GM23338 (cell line): Measurements from ENCODE around the gene NCOA4. TPM values are rescaled to one million over a fixed set of nuclear protein-coding genes. Genes with fewer than 3 reads are reported as not detected.

Experiments used
- ATAC-seq: fragments of 200-7000 bp; cut with Tn5 transposase; 3 replicates; pipeline ENCODE4 v1.9.1; 2020
- DNase-seq: peaks from one replicate; pipeline ENCODE4 v3.0.0-alpha.2; 2015; ENCODE audit warnings: low spot score
- H2AFZ ChIP-seq: fragments of 200-600 bp; sonication (generic); 2 replicates; pipeline ENCODE4 v1.8.0; 2016; ENCODE audit warnings: antibody characterized with exemption, mild to moderate bottlenecking, moderate library complexity
- H3F3A ChIP-seq: fragments of 200-600 bp; sonication (generic); replicated peaks from 2 replicates; pipeline ENCODE4 v1.8.0; 2017; ENCODE audit warnings: antibody characterized with exemption, mixed run types, low read depth
- H3K27ac ChIP-seq: fragments of 200-600 bp; sonication (generic); 2 replicates; pipeline ENCODE4 v1.6.1; 2016; ENCODE audit warnings: low read depth
- H3K27me3 ChIP-seq: fragments of 200-600 bp; sonication (generic); 2 replicates; pipeline ENCODE4 v1.8.0; 2016; ENCODE audit warnings: mild to moderate bottlenecking, mixed run types, moderate library complexity; ENCODE audit not compliant: insufficient read depth
- H3K36me3 ChIP-seq: fragments of 200-600 bp; sonication (generic); 2 replicates; pipeline ENCODE4 v1.8.0; 2016; ENCODE audit warnings: mild to moderate bottlenecking; ENCODE audit not compliant: insufficient read depth
- H3K4me1 ChIP-seq: fragments of 200-600 bp; sonication (generic); 2 replicates; pipeline ENCODE4 v1.8.0; 2016; ENCODE audit warnings: mild to moderate bottlenecking, moderate library complexity; ENCODE audit not compliant: insufficient read depth
- H3K4me2 ChIP-seq: fragments of 200-600 bp; sonication (generic); 2 replicates; pipeline ENCODE4 v1.7.1; 2017; ENCODE audit warnings: mixed run types
- H3K4me3 ChIP-seq: fragments of 200-600 bp; sonication (generic); 2 replicates; pipeline ENCODE4 v1.6.1; 2016; ENCODE audit warnings: mixed run types
- H3K79me2 ChIP-seq: fragments of 200-600 bp; sonication (generic); replicated peaks from 2 replicates; pipeline ENCODE4 v1.8.0; 2017; ENCODE audit warnings: mild to moderate bottlenecking; ENCODE audit not compliant: insufficient read depth
- H3K9me2 ChIP-seq: fragments of 200-600 bp; sonication (generic); 2 replicates; pipeline ENCODE4 v1.8.0; 2017; ENCODE audit not compliant: insufficient read depth
- H4K20me1 ChIP-seq: fragments of 200-600 bp; sonication (generic); replicated peaks from 2 replicates; pipeline ENCODE4 v1.8.0; 2017; ENCODE audit warnings: mild to moderate bottlenecking; ENCODE audit not compliant: insufficient read depth
- H3K27ac Mint-ChIP-seq: 2 replicates; pipeline ENCODE4 v1.8.0; 2020; ENCODE audit warnings: inconsistent platforms, mild to moderate bottlenecking, moderate library complexity, mixed read lengths
- H3K27me3 Mint-ChIP-seq: 3 replicates; pipeline ENCODE4 v1.8.0; 2022; ENCODE audit warnings: low read depth, mild to moderate bottlenecking, moderate library complexity, mixed read lengths, inconsistent platforms; ENCODE audit not compliant: insufficient read depth, poor library complexity
- H3K36me3 Mint-ChIP-seq: 3 replicates; pipeline ENCODE4 v1.8.0; 2021; ENCODE audit warnings: low read depth, mild to moderate bottlenecking, inconsistent platforms, moderate library complexity, mixed read lengths
- H3K4me1 Mint-ChIP-seq: 3 replicates; pipeline ENCODE4 v1.8.0; 2020; ENCODE audit warnings: mild to moderate bottlenecking, inconsistent platforms, mixed read lengths
- H3K4me3 Mint-ChIP-seq: 3 replicates; pipeline ENCODE4 v1.8.0; 2021; ENCODE audit warnings: moderate library complexity, mild to moderate bottlenecking, inconsistent platforms, mixed read lengths
- H3K9me3 Mint-ChIP-seq: 3 replicates; pipeline ENCODE4 v1.8.0; 2020; ENCODE audit warnings: moderate library complexity, mild to moderate bottlenecking, inconsistent platforms, mixed read lengths
- EZH2 ChIP-seq: fragments of 200-600 bp; sonication (generic); IDR thresholded peaks from one replicate; pipeline ENCODE4 v1.8.0; 2017; ENCODE audit warnings: antibody characterized with exemption, mild to moderate bottlenecking, low read depth; ENCODE audit not compliant: unreplicated experiment
- JUNB ChIP-seq: IDR thresholded peaks from one replicate; pipeline ENCODE4 v1.6.1; 2016; ENCODE audit warnings: antibody characterized with exemption; ENCODE audit not compliant: unreplicated experiment
- ZNF331 ChIP-seq: fragments of 250-450 bp; sonication (Bioruptor Pico); IDR thresholded peaks from 2 replicates; pipeline ENCODE4 v1.5.0; 2020; ENCODE audit warnings: low read depth, mild to moderate bottlenecking, moderate library complexity
- polyA plus RNA-seq: library from polyadenylated mRNA; unstranded; fragments of >200 nt; fragmentation: Nextera tagmentation; extraction: Ambion mirVana; gene quantifications from 2 replicates; pipeline ENCODE4 v1.2.1, GENCODE V29; 2016
- total RNA-seq: library from RNA; depleted of rRNA; stranded (reverse); fragments of >200 nt; shearing (Covaris generic); gene quantifications from 2 replicates; pipeline ENCODE4 v1.2.3, GENCODE V29; 2014
- TF ChIP-seq, protein P1 (sequence below): fragments of 250-450 bp; sonication (Bioruptor Pico); IDR thresholded peaks from 2 replicates; pipeline ENCODE4 v1.5.0; 2020; ENCODE audit warnings: mild to moderate bottlenecking, moderate library complexity
- TF ChIP-seq, protein P2 (sequence below), 2 experiments: fragments of 200-600 bp in 1 of 2; sonication (generic) in 1 of 2; conservative IDR thresholded peaks; 2 replicates each; pipeline versions ENCODE4 v1.5.1 to v1.6.1; 2016 to 2017; ENCODE audit warnings: antibody characterized with exemption in 2 of 2, low read depth in 2 of 2, mild to moderate bottlenecking in 2 of 2, moderate library complexity in 1 of 2
- TF ChIP-seq, protein P3 (sequence below): IDR thresholded peaks from one replicate; pipeline ENCODE4 v1.6.1; 2018; ENCODE audit warnings: antibody characterized with exemption; ENCODE audit not compliant: unreplicated experiment

Gene NCOA4
- total and polyA plus RNA-seq, 2 experiments from 2014 or later = 24.9 to 76.9 TPM

DNA sequence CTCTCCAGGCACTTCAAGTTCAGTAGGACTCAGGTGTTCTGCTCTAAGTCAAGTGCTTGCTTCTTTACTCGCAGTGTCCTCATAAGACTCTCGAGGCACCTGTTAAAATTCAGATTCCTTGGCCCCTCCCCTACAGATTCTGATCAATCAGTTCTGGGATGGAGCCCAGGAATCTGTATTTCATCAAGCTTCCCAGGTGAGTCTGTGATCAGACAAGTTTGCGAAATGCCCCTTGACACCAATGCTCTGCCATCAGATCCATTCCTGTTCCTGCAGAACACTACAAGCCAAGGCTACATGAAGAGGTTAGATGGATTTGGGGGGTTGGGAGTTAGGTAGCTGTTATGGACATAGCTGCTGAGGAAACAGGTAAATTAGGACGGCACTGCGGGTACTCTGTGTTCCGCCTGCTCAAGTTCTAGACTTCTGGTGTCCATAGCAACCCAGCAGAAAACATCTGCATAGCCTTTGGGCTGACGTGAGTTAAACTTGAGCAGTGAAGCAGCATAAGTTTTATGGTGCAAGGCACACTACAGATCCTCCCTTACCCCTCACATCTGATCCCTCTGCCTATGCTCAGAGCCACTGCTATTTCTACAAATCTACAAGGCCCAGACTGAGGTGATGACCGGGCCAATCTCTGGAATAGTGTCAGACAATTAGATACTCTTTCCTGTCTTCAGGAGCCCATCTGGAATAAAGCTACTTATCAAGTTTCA is 6.8 kb upstream of the NCOA4 start (continued):
- TF ChIP-seq, protein P1, sequence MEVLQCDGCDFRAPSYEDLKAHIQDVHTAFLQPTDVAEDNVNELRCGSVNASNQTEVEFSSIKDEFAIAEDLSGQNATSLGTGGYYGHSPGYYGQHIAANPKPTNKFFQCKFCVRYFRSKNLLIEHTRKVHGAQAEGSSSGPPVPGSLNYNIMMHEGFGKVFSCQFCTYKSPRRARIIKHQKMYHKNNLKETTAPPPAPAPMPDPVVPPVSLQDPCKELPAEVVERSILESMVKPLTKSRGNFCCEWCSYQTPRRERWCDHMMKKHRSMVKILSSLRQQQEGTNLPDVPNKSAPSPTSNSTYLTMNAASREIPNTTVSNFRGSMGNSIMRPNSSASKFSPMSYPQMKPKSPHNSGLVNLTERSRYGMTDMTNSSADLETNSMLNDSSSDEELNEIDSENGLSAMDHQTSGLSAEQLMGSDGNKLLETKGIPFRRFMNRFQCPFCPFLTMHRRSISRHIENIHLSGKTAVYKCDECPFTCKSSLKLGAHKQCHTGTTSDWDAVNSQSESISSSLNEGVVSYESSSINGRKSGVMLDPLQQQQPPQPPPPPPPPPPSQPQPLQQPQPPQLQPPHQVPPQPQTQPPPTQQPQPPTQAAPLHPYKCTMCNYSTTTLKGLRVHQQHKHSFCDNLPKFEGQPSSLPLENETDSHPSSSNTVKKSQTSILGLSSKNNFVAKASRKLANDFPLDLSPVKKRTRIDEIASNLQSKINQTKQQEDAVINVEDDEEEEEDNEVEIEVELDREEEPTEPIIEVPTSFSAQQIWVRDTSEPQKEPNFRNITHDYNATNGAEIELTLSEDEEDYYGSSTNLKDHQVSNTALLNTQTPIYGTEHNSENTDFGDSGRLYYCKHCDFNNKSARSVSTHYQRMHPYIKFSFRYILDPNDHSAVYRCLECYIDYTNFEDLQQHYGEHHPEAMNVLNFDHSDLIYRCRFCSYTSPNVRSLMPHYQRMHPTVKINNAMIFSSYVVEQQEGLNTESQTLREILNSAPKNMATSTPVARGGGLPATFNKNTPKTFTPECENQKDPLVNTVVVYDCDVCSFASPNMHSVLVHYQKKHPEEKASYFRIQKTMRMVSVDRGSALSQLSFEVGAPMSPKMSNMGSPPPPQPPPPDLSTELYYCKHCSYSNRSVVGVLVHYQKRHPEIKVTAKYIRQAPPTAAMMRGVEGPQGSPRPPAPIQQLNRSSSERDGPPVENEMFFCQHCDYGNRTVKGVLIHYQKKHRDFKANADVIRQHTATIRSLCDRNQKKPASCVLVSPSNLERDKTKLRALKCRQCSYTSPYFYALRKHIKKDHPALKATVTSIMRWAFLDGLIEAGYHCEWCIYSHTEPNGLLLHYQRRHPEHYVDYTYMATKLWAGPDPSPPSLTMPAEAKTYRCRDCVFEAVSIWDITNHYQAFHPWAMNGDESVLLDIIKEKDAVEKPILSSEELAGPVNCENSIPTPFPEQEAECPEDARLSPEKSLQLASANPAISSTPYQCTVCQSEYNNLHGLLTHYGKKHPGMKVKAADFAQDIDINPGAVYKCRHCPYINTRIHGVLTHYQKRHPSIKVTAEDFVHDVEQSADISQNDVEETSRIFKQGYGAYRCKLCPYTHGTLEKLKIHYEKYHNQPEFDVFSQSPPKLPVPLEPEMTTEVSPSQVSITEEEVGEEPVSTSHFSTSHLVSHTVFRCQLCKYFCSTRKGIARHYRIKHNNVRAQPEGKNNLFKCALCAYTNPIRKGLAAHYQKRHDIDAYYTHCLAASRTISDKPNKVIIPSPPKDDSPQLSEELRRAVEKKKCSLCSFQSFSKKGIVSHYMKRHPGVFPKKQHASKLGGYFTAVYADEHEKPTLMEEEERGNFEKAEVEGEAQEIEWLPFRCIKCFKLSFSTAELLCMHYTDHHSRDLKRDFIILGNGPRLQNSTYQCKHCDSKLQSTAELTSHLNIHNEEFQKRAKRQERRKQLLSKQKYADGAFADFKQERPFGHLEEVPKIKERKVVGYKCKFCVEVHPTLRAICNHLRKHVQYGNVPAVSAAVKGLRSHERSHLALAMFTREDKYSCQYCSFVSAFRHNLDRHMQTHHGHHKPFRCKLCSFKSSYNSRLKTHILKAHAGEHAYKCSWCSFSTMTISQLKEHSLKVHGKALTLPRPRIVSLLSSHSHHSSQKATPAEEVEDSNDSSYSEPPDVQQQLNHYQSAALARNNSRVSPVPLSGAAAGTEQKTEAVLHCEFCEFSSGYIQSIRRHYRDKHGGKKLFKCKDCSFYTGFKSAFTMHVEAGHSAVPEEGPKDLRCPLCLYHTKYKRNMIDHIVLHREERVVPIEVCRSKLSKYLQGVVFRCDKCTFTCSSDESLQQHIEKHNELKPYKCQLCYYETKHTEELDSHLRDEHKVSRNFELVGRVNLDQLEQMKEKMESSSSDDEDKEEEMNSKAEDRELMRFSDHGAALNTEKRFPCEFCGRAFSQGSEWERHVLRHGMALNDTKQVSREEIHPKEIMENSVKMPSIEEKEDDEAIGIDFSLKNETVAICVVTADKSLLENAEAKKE (CRISPR knock-in tag) = no peak
- TF ChIP-seq ZNF331 (CRISPR knock-in tag) = no peak
- no peak for TF ChIP-seq EZH2
- no peak for TF ChIP-seq JUNB

DNA sequence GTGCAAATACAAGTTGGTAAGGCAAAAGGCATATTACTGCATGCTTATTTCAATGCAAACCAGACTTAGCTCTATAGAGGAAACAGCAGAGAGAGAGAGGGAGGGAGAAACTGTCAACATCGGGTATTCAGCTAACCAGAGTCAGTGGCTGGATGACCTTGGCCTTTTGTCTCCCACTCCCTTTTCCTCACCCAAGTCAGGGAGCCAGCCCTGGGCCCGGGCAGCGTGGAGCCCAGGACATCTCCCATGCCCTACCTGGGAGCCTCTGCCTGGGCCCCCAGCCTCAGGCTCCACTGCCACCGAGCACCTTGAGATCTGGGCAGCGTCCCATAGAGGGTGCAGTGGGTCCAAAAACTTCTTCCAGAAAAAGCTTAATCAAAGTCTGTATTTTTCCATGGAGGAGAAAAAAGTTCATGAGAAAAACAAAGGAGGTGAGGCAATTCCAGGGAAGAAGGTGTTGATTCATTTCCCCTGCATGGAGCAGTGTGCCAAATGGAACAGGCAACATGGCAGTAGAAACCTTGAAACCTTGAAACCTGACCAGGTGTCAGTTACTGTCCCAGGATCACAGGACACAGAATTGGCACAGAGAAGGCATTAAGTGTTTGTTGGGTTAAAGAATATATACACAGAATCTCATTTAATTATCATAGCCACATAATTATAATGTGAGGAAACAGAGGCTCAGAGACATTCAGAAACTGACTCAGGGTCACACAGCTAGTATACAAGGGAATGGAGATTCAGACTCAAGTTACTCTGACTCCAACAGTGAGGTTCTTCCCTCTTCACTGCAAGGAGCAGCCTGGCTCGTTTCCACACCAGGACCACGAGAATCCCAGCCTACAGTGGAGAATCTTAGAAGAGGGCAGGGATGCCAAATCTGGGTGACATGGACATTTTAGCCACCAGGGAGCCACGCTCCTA is 5.8 kb upstream of the NCOA4 start:
- no peak overlapping the region for H3K27ac ChIP-seq
- Mint-ChIP-seq H3K27me3 (peaks cover 5% of the 10 kb centered on the region), H3K27ac (no peak overlapping the region), H3K36me3 (no peaks in the 10 kb centered on the region), H3K4me3 (no peak overlapping the region), H3K4me1 (no peaks in the 10 kb centered on the region; the same call in 2 of the 3 replicates), H3K9me3 (no peaks in the 10 kb centered on the region)
- TF ChIP-seq, protein P2, sequence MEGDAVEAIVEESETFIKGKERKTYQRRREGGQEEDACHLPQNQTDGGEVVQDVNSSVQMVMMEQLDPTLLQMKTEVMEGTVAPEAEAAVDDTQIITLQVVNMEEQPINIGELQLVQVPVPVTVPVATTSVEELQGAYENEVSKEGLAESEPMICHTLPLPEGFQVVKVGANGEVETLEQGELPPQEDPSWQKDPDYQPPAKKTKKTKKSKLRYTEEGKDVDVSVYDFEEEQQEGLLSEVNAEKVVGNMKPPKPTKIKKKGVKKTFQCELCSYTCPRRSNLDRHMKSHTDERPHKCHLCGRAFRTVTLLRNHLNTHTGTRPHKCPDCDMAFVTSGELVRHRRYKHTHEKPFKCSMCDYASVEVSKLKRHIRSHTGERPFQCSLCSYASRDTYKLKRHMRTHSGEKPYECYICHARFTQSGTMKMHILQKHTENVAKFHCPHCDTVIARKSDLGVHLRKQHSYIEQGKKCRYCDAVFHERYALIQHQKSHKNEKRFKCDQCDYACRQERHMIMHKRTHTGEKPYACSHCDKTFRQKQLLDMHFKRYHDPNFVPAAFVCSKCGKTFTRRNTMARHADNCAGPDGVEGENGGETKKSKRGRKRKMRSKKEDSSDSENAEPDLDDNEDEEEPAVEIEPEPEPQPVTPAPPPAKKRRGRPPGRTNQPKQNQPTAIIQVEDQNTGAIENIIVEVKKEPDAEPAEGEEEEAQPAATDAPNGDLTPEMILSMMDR (conservative IDR thresholded peaks at IDR 0.05; ENCODE audit: low read depth in 2 of 2) = peak in 1 of 2 experiments; percentile 45; a peak in 3 of 4 replicates
- TF ChIP-seq, protein P3, sequence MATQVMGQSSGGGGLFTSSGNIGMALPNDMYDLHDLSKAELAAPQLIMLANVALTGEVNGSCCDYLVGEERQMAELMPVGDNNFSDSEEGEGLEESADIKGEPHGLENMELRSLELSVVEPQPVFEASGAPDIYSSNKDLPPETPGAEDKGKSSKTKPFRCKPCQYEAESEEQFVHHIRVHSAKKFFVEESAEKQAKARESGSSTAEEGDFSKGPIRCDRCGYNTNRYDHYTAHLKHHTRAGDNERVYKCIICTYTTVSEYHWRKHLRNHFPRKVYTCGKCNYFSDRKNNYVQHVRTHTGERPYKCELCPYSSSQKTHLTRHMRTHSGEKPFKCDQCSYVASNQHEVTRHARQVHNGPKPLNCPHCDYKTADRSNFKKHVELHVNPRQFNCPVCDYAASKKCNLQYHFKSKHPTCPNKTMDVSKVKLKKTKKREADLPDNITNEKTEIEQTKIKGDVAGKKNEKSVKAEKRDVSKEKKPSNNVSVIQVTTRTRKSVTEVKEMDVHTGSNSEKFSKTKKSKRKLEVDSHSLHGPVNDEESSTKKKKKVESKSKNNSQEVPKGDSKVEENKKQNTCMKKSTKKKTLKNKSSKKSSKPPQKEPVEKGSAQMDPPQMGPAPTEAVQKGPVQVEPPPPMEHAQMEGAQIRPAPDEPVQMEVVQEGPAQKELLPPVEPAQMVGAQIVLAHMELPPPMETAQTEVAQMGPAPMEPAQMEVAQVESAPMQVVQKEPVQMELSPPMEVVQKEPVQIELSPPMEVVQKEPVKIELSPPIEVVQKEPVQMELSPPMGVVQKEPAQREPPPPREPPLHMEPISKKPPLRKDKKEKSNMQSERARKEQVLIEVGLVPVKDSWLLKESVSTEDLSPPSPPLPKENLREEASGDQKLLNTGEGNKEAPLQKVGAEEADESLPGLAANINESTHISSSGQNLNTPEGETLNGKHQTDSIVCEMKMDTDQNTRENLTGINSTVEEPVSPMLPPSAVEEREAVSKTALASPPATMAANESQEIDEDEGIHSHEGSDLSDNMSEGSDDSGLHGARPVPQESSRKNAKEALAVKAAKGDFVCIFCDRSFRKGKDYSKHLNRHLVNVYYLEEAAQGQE = no peak
- H3K4me1 ChIP-seq = no peaks in the 10 kb centered on the region
- H3F3A ChIP-seq = no peaks in the 10 kb centered on the region
- no peaks in the 10 kb centered on the region for H3K36me3 ChIP-seq
- no peak overlapping the region for H3K4me3 ChIP-seq
- no peaks in the 10 kb centered on the region for H3K79me2 ChIP-seq
- peak; percentile 28 for DNase-seq
- H3K27me3 ChIP-seq = no peaks in the 10 kb centered on the region
- no peaks in the 10 kb centered on the region for H3K9me2 ChIP-seq
- H4K20me1 ChIP-seq = no peaks in the 10 kb centered on the region
- no peak overlapping the region for H3K4me2 ChIP-seq
- peak; percentile 91 for ATAC-seq
- peak overlapping the region; percentile 56; the same call in 1 of the 2 replicates for H2AFZ ChIP-seq
